ENCODE data around the gene ATP12A.

The ATP12A gene

DNA sequence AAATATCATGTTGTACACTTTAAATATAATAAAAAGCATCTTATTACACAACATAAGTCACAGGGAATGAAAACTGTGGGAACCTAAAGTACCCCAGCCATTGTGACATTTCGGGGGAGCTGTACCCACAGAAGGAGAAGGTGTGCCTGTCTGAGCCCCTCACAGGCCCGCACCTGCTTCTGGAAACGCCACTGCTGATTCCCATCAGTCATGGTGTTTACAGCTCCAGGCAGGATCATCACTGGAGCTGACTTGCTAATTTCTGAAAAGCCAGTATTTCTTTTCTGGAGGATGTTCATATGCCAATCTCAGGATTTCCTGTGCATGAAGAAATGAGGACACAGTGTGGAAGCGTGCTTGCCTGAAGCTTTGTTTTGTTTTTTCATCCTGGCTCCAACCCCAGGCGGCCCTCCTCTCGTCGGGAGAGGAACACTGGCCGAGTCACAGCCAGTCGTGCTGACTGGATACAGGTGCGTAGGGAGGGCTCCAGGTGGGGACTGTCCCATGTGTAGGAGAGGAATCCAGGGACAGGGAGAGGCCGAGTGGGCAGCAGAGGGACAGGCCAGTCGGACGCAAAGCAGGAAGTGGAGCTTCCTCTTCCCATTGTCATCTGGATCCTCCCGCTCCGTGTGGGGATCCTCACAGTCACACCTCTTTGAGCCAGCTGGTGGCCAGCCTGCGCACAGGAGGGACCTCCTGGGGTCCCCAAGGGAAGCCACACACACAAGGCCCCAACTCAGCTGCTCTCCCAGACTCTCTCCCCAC lies 4.2 kb upstream of the ATP12A start:
- no peaks in the 10 kb centered on the region for H4K20me1 ChIP-seq (ENCODE audit: insufficient read depth)
- no peaks in the 10 kb centered on the region for H3K36me3 ChIP-seq (ENCODE audit: insufficient read depth)
- no peaks in the 10 kb centered on the region for H3K79me2 ChIP-seq (ENCODE audit: insufficient read depth, low read depth)
- no peak overlapping the region for H3K4me3 ChIP-seq (IDR thresholded peaks at IDR 0.05; ENCODE audit: insufficient read depth, low read depth, low read length)
- H3K4me2 ChIP-seq, result no peak overlapping the region
- H3K27me3 ChIP-seq (ENCODE audit: insufficient read depth, low read depth), result no peaks in the 10 kb centered on the region
- no peak overlapping the region for H3K27ac ChIP-seq
- H3K4me1 ChIP-seq (ENCODE audit: low read depth, poor library complexity, severe bottlenecking), result no peaks in the 10 kb centered on the region
- no peak overlapping the region for H2AFZ ChIP-seq (ENCODE audit: low read depth)
- TF ChIP-seq CTCF (conservative IDR thresholded peaks at IDR 0.05; ENCODE audit: low read depth, low read length), result no peak
- no peak overlapping the region for H3K9ac ChIP-seq

- Histone ChIP-seq H3K9ac (no peak overlapping the region), H3K4me3 (IDR thresholded peaks at IDR 0.05; ENCODE audit: insufficient read depth, low read depth, low read length) (no peak overlapping the region), H2AFZ (ENCODE audit: low read depth) (no peak overlapping the region), H3K27me3 (ENCODE audit: insufficient read depth, low read depth) (no peaks in the 10 kb centered on the region), H3K36me3 (ENCODE audit: insufficient read depth) (no peaks in the 10 kb centered on the region), H3K79me2 (ENCODE audit: insufficient read depth, low read depth) (no peaks in the 10 kb centered on the region), H3K27ac (no peak overlapping the region), H4K20me1 (ENCODE audit: insufficient read depth) (no peaks in the 10 kb centered on the region), H3K4me1 (ENCODE audit: low read depth, poor library complexity, severe bottlenecking) (no peaks in the 10 kb centered on the region), H3K4me2 (no peak overlapping the region)
- TF ChIP-seq CTCF (conservative IDR thresholded peaks at IDR 0.05; ENCODE audit: low read depth, low read length), result no peak
Measured at GRCh38 chr13:24678151-24678550, 2.1 kb upstream of the ATP12A start.

DNA sequence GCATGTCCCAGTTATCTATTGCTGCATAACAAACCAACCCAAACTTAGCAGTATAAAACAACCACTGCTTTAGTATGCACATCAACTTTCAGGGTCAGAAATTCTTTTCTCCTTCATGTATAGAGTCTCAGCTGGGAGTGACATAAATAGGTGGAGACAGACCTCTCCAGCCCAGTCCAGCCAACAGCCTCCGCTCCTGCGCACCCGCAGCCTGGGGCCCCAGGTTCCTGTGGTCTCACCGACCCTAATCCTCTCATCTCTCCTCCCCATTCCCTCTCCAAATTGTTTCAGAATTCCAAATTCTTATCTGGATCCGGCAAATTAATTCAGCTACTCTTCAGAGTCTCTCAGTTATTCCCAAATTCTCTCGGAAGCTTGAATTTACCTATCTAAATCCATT lies 522 bp upstream of the ATP12A start:
- H3K9ac ChIP-seq, result no peak overlapping the region
- H3K4me1 ChIP-seq (ENCODE audit: low read depth, poor library complexity, severe bottlenecking), result peaks cover 8% of the 10 kb centered on the region

DNA sequence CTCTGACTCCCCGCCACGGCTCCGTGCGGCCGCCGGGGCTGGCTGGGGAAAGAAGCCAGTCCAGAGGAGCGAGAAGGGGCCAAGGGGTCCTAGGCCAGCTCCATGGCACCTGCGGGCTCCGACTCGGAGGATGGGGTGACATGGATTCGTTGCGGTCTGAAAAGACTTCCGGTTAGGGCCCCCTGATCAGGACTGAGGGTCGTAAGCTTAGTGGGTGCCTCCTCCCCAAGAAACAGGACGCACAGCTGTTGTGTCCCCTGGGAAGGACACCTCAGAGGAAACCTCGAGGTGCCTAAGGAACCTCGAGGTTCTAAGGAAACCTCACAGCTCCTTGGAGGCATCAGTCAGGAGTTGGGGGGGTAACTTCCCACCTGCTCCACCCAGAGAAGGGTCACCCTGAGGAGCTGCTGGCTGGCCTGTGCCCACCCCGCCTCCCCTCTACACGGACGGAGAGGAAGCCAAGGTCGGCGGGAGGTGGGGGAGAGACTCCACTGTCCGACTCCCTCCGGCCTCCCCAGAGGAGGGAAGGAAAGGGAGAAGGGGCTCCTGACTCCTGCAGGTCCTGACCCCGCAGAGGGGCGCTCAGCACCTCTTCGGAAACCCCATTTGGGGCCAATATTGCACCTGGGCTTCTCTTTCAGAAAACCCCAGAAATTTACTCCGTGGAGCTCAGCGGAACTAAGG lies 855 bp downstream of the ATP12A start:
- Histone ChIP-seq H3K27ac (no peak overlapping the region), H3K4me1 (ENCODE audit: low read depth, poor library complexity, severe bottlenecking) (peaks cover 10% of the 10 kb centered on the region), H3K36me3 (ENCODE audit: insufficient read depth) (no peaks in the 10 kb centered on the region), H3K4me3 (IDR thresholded peaks at IDR 0.05; ENCODE audit: insufficient read depth, low read depth, low read length) (no peak overlapping the region), H3K4me2 (no peak overlapping the region), H3K9ac (no peak overlapping the region), H3K79me2 (ENCODE audit: insufficient read depth, low read depth) (no peaks in the 10 kb centered on the region), H2AFZ (ENCODE audit: low read depth) (no peak overlapping the region), H4K20me1 (ENCODE audit: insufficient read depth) (no peaks in the 10 kb centered on the region), H3K27me3 (ENCODE audit: insufficient read depth, low read depth) (no peaks in the 10 kb centered on the region)
- no peak for TF ChIP-seq CTCF (conservative IDR thresholded peaks at IDR 0.05; ENCODE audit: low read depth, low read length)

More for the DNA sequence above, 522 bp upstream of the ATP12A start:
- no peak overlapping the region for H3K4me2 ChIP-seq
- no peak overlapping the region for H3K27ac ChIP-seq
- no peaks in the 10 kb centered on the region for H3K79me2 ChIP-seq (ENCODE audit: insufficient read depth, low read depth)
- H3K36me3 ChIP-seq (ENCODE audit: insufficient read depth), result no peaks in the 10 kb centered on the region
- no peak overlapping the region for H3K4me3 ChIP-seq (IDR thresholded peaks at IDR 0.05; ENCODE audit: insufficient read depth, low read depth, low read length)
- TF ChIP-seq CTCF (conservative IDR thresholded peaks at IDR 0.05; ENCODE audit: low read depth, low read length), result no peak
- H3K27me3 ChIP-seq (ENCODE audit: insufficient read depth, low read depth), result no peaks in the 10 kb centered on the region
- H2AFZ ChIP-seq (ENCODE audit: low read depth), result 0 out of 2 replicates have a peak overlapping the region, but pooled peaks have one; percentile 34
- no peaks in the 10 kb centered on the region for H4K20me1 ChIP-seq (ENCODE audit: insufficient read depth)
